NCI-H510A treated with DMSO at 0.1 percent for 48 hours (cell line): ENCODE measurements around the gene HAVCR1.

ENCODE experiments used
- DNase-seq: peaks from one replicate; lab custom pipeline; 2025; lab: John Stamatoyannopoulos, UW

Gene HAVCR1

GRCh38 chr5:156991714-156992113 is 67.2 kb downstream of the HAVCR1 start:
- DNase-seq: no peak

- DNase-seq: no peak
Observed at GRCh38 chr5:156984064-156984463, 74.9 kb downstream of the HAVCR1 start.

GRCh38 chr5:156981481-156981880 is 77.4 kb downstream of the HAVCR1 start:
- DNase-seq: no peak
